H9 (cell line): Measurements from ENCODE around the gene ZC3H7B. TPM values are rescaled to one million over a fixed set of nuclear protein-coding genes. Genes with fewer than 3 reads are reported as not detected.

Experiments
- DNase-seq: peaks from one replicate; pipeline ENCODE4 v3.0.0-alpha.2; 2017
- H2AFZ ChIP-seq: one replicate; pipeline ENCODE4 v1.6.1; 2013; ENCODE audit warnings: mild to moderate bottlenecking, low read length, control low read depth, moderate library complexity
- H2AK5ac ChIP-seq: 2 replicates; pipeline ENCODE4 v1.6.1; 2013; ENCODE audit warnings: low read length, control low read depth, mixed read lengths; ENCODE audit not compliant: insufficient read length
- H2BK120ac ChIP-seq: one replicate; pipeline ENCODE4 v1.6.1; 2013; ENCODE audit warnings: low read depth, mild to moderate bottlenecking, low read length, control low read depth, inconsistent platforms; ENCODE audit not compliant: poor library complexity, severe bottlenecking
- H2BK12ac ChIP-seq: 2 replicates; pipeline ENCODE4 v1.6.1; 2013; ENCODE audit warnings: low read length, control low read depth, mixed read lengths, low read depth; ENCODE audit not compliant: insufficient read length
- H2BK15ac ChIP-seq: 2 replicates; pipeline ENCODE4 v1.6.1; 2013; ENCODE audit warnings: low read depth, low read length, control low read depth
- H2BK20ac ChIP-seq: one replicate; pipeline ENCODE4 v1.6.1; 2013; ENCODE audit warnings: low read depth, mild to moderate bottlenecking, low read length, control low read depth, inconsistent platforms; ENCODE audit not compliant: poor library complexity, severe bottlenecking
- H2BK5ac ChIP-seq: 2 replicates; pipeline ENCODE4 v1.6.1; 2013; ENCODE audit warnings: low read length, control low read depth, mixed read lengths; ENCODE audit not compliant: insufficient read length
- H3K14ac ChIP-seq: 2 replicates; pipeline ENCODE4 v1.6.1; 2013; ENCODE audit warnings: low read length, control low read depth; ENCODE audit not compliant: insufficient read depth
- H3K18ac ChIP-seq: 2 replicates; pipeline ENCODE4 v1.6.1; 2013; ENCODE audit warnings: low read depth, mild to moderate bottlenecking, mixed read lengths, low read length, control low read depth; ENCODE audit not compliant: insufficient read length
- H3K23ac ChIP-seq: 2 replicates; pipeline ENCODE4 v1.6.1; 2013; ENCODE audit warnings: low read length, control low read depth, mixed read lengths, low read depth; ENCODE audit not compliant: insufficient read length
- H3K23me2 ChIP-seq: 2 replicates; pipeline ENCODE4 v1.6.1; 2013; ENCODE audit warnings: low read depth, mild to moderate bottlenecking, mixed read lengths, low read length, control low read depth; ENCODE audit not compliant: insufficient read length, poor library complexity, severe bottlenecking
- H3K27ac ChIP-seq: 2 replicates; pipeline ENCODE4 v1.5.1; 2013; ENCODE audit warnings: low read length, control low read depth, mixed read lengths, low read depth; ENCODE audit not compliant: insufficient read length
- H3K27me3 ChIP-seq: 2 replicates; pipeline ENCODE4 v1.6.1; 2013; ENCODE audit warnings: low read length, control low read depth, inconsistent platforms; ENCODE audit not compliant: insufficient read depth
- H3K4ac ChIP-seq: 2 replicates; pipeline ENCODE4 v1.6.1; 2013; ENCODE audit warnings: low read depth, mild to moderate bottlenecking, control low read depth, inconsistent platforms, low read length, moderate library complexity
- H3K4me1 ChIP-seq: 2 replicates; pipeline ENCODE4 v1.6.1; 2013; ENCODE audit warnings: low read length, control low read depth, inconsistent platforms; ENCODE audit not compliant: insufficient read depth
- H3K4me2 ChIP-seq: 2 replicates; pipeline ENCODE4 v1.6.1; 2013; ENCODE audit warnings: low read length, control low read depth, mixed read lengths; ENCODE audit not compliant: insufficient read length, insufficient read depth
- H3K56ac ChIP-seq: 2 replicates; pipeline ENCODE4 v1.6.1; 2013; ENCODE audit warnings: low read depth, mild to moderate bottlenecking, mixed read lengths, low read length, control low read depth; ENCODE audit not compliant: insufficient read length
- H3K79me1 ChIP-seq: 2 replicates; pipeline ENCODE4 v1.6.1; 2013; ENCODE audit warnings: low read depth, mild to moderate bottlenecking, moderate library complexity, low read length, control low read depth, inconsistent platforms; ENCODE audit not compliant: insufficient read depth, poor library complexity, severe bottlenecking
- H3K79me2 ChIP-seq: 2 replicates; pipeline ENCODE4 v1.6.1; 2013; ENCODE audit warnings: low read length, control low read depth, inconsistent platforms; ENCODE audit not compliant: insufficient read depth
- H3K9ac ChIP-seq: 2 replicates; pipeline ENCODE4 v1.6.1; 2013; ENCODE audit warnings: low read length, control low read depth, mixed read lengths; ENCODE audit not compliant: insufficient read length; ENCODE audit errors: extremely low read depth
- H3K9me3 ChIP-seq: one replicate; pipeline ENCODE4 v1.6.1; 2013; ENCODE audit warnings: low read depth, low read length, inconsistent platforms; ENCODE audit not compliant: control insufficient read depth
- H3T11ph ChIP-seq: one replicate; pipeline ENCODE4 v1.6.1; 2013; ENCODE audit warnings: mild to moderate bottlenecking, low read length, control low read depth, inconsistent platforms
- H4K20me1 ChIP-seq: one replicate; pipeline ENCODE4 v1.6.1; 2013; ENCODE audit not compliant: control insufficient read depth, insufficient read length, insufficient read depth
- H4K5ac ChIP-seq: 2 replicates; pipeline ENCODE4 v1.6.1; 2013; ENCODE audit warnings: low read depth, mild to moderate bottlenecking, mixed read lengths, low read length, control low read depth; ENCODE audit not compliant: insufficient read length
- H4K8ac ChIP-seq: replicated peaks from 2 replicates; pipeline ENCODE4 v1.6.1; 2013; ENCODE audit warnings: low read length, control low read depth, mixed read lengths, low read depth; ENCODE audit not compliant: insufficient read length
- H4K91ac ChIP-seq: 2 replicates; pipeline ENCODE4 v1.6.1; 2013; ENCODE audit warnings: low read depth, mild to moderate bottlenecking, moderate library complexity, mixed read lengths, low read length, control low read depth; ENCODE audit not compliant: insufficient read length
- H3K27ac Mint-ChIP-seq, 3 experiments: 2 replicates in 2 of 3; 3 replicates in 1 of 3; pipeline ENCODE4 v1.8.0; 2020 to 2021; ENCODE audit warnings: mixed read lengths in 3 of 3, mild to moderate bottlenecking in 1 of 3, moderate library complexity in 1 of 3
- H3K27me3 Mint-ChIP-seq: 2 replicates; pipeline ENCODE4 v1.8.0; 2021; ENCODE audit warnings: low read depth, mild to moderate bottlenecking, moderate library complexity, mixed read lengths
- H3K36me3 Mint-ChIP-seq, 3 experiments: 2 replicates in 2 of 3; 3 replicates in 1 of 3; pipeline ENCODE4 v1.8.0; 2020 to 2021; ENCODE audit warnings: low read depth in 3 of 3, mixed read lengths in 3 of 3; ENCODE audit not compliant: insufficient read depth in 1 of 3
- H3K4me1 Mint-ChIP-seq, 2 experiments: 2 replicates each; pipeline ENCODE4 v1.8.0; 2020; ENCODE audit warnings: mixed read lengths in 2 of 2
- H3K4me3 Mint-ChIP-seq, 2 experiments: 2 replicates in 1 of 2; 3 replicates in 1 of 2; pipeline ENCODE4 v1.8.0; 2020 to 2021; ENCODE audit warnings: mild to moderate bottlenecking in 2 of 2, mixed read lengths in 2 of 2, moderate library complexity in 1 of 2
- H3K9me3 Mint-ChIP-seq, 2 experiments: 2 replicates in 1 of 2; 3 replicates in 1 of 2; pipeline ENCODE4 v1.8.0; 2020; ENCODE audit warnings: mild to moderate bottlenecking in 2 of 2, mixed read lengths in 2 of 2, moderate library complexity in 1 of 2
- CTCF ChIP-seq: fragments of 200-600 bp; sonication (generic); conservative IDR thresholded peaks from 3 replicates; pipeline ENCODE4 v1.8.0; 2021; ENCODE audit warnings: antibody characterized with exemption, mild to moderate bottlenecking
- WGBS: extraction: QIAGEN DNeasy Blood & Tissue Kit; methylation state at CpG from one replicate; pipeline ENCODE4 v1.1.7; 2013; ENCODE audit warnings: missing lambda C conversion rate, low lambda C conversion rate, mixed read lengths; ENCODE audit not compliant: insufficient read length; ENCODE audit errors: extremely low coverage; 5-methylcytosine and 5-hydroxymethylcytosine counted together
- total RNA-seq: library from RNA; stranded (reverse); gene quantifications from 2 replicates; pipeline ENCODE4 v1.2.1, GENCODE V29; 2021

Gene ZC3H7B
- total RNA-seq, 1 experiment from 2014 or later, result 69.3 TPM

- Histone ChIP-seq H3K14ac (no peak overlapping the region), H4K91ac (no peak overlapping the region), H2BK120ac (no peak overlapping the region), H4K5ac (no peak overlapping the region), H2BK12ac (no peak overlapping the region), H3K23me2 (no peaks in the 10 kb centered on the region), H3K23ac (no peak overlapping the region), H3K4ac (no peak overlapping the region), H3K56ac (no peak overlapping the region), H3K79me2 (no peaks in the 10 kb centered on the region), H3K27me3 (no peaks in the 10 kb centered on the region), H2BK5ac (no peak overlapping the region), H3K18ac (no peak overlapping the region), H2AK5ac (no peak overlapping the region), H3K4me2 (no peak overlapping the region), H3T11ph (no peak overlapping the region), H3K9me3 (no peaks in the 10 kb centered on the region), H3K4me1 (no peaks in the 10 kb centered on the region), H4K20me1 (no peaks in the 10 kb centered on the region), H2BK20ac (no peak overlapping the region), H3K79me1 (no peaks in the 10 kb centered on the region), H2BK15ac (no peak overlapping the region), H3K27ac (no peak overlapping the region), H2AFZ (no peak overlapping the region), H3K9ac (no peak overlapping the region), H4K8ac (no peak overlapping the region)
- WGBS, result no CpG with 5 or more reads among the region's 37 CpGs
- Mint-ChIP-seq H3K36me3 (peaks cover 4 to 50% (median 45%) of the 10 kb centered on the region in 3 experiments; a peak in 5 of 7 replicates), H3K27ac (no peak overlapping the region), H3K27me3 (no peaks in the 10 kb centered on the region), H3K4me1 (peaks cover 4 to 5% of the 10 kb centered on the region in 2 experiments; a peak in 1 of 4 replicates), H3K4me3 (no peak overlapping the region), H3K9me3 (no peaks in the 10 kb centered on the region)
- no peak for TF ChIP-seq CTCF
- DNase-seq, result no peak
Measured at GRCh38 chr22:41395531-41396240, 94.4 kb downstream of the ZC3H7B start.
